Heart right ventricle (tissue), 16 donors: ENCODE data around the gene FBXO44. TPM values are rescaled to one million over a fixed set of nuclear protein-coding genes. Genes with fewer than 3 reads are reported as not detected.
A peak's percentile ranks its signal among the peaks of the same experiment; 100 is the strongest.

Experiments
- ATAC-seq, 8 donors: fragments of 200-7000 bp; cut with Tn5 transposase; one replicate each; pipeline ENCODE4 v1.9.1; 2020; ENCODE audit warnings: mild to moderate bottlenecking in 8 of 8, moderate library complexity in 8 of 8, moderate number of reproducible peaks in 1 of 8
- DNase-seq, 2 donors: peaks; one replicate each; pipeline ENCODE4 v3.0.0-alpha.2; 2020
- H3K27ac ChIP-seq, 10 donors: fragments of 200-600 bp; sonication (generic) in 2 of 10; one replicate each; pipeline versions ENCODE4 v1.5.0 to v1.8.0; 2020 to 2022; ENCODE audit warnings: mild to moderate bottlenecking in 3 of 10
- H3K27me3 ChIP-seq, 7 donors: fragments of 200-600 bp; one replicate each; pipeline ENCODE4 v1.8.0; 2021 to 2022; ENCODE audit warnings: mild to moderate bottlenecking in 2 of 7
- H3K36me3 ChIP-seq, 9 donors: fragments of 200-600 bp; sonication (generic) in 1 of 9; one replicate each; pipeline versions ENCODE4 v1.5.0 to v1.8.0; 2020 to 2022; ENCODE audit warnings: mild to moderate bottlenecking in 2 of 9
- H3K4me1 ChIP-seq, 9 donors: fragments of 200-600 bp; sonication (generic) in 1 of 9; one replicate each; pipeline versions ENCODE4 v1.5.0 to v1.8.0; 2020 to 2022; ENCODE audit warnings: mild to moderate bottlenecking in 4 of 9
- H3K4me3 ChIP-seq, 10 donors: fragments of 200-600 bp; sonication (generic) in 2 of 10; one replicate each; pipeline versions ENCODE4 v1.5.0 to v1.8.0; 2020 to 2022; ENCODE audit warnings: mild to moderate bottlenecking in 7 of 10, moderate library complexity in 2 of 10
- H3K9me3 ChIP-seq, 11 donors: fragments of 200-600 bp in 10 of 11; sonication (generic) in 2 of 11; one replicate each; pipeline versions ENCODE4 v1.5.0 to v1.8.0; 2013 to 2022; ENCODE audit warnings: mild to moderate bottlenecking in 2 of 11, control low read depth in 1 of 11, moderate library complexity in 1 of 11
- WGBS, 2 donors: extraction: QIAGEN DNeasy Blood & Tissue Kit; methylation state at CpG; one replicate each; pipeline ENCODE4 v1.1.7; 2013; ENCODE audit warnings: inconsistent platforms in 1 of 2; 5-methylcytosine and 5-hydroxymethylcytosine counted together
- intact Hi-C, 10 donors: fragments of 100-400 bp; cut with DNase I; formaldehyde crosslinking; loops; one replicate each; pipeline versions ENCODE4 v1.11.1 to v1.14.2; 2022
- polyA plus RNA-seq, 2 donors: library from polyadenylated mRNA; stranded (reverse); fragments of 200-250 nt; gene quantifications; one replicate each; pipeline ENCODE4 v1.2.3, GENCODE V29; 2013
- total RNA-seq, 10 donors: library from RNA; stranded (reverse); fragmentation: NEBNext Ultra II Directional in 3 of 10; extraction: Animal tissue kit (Norgen Biotek cat#: 25700) in 3 of 10; gene quantifications; one replicate each; pipeline versions ENCODE4 v1.2.1 to v1.2.4, GENCODE V29; 2021 to 2023
- TF ChIP-seq, protein P1 (sequence below), 9 donors: fragments of 200-600 bp; sonication (generic) in 2 of 9; IDR thresholded peaks; one replicate each; pipeline versions ENCODE4 v1.5.0 to v1.8.0; 2021 to 2022; ENCODE audit warnings: antibody characterized with exemption in 9 of 9, mild to moderate bottlenecking in 5 of 9, moderate library complexity in 1 of 9
- donor health status: Arrhythmogenic right ventricular cardiomyopathy.
- donor health status: ischemic (EF 13 %, LVEDD 7.1; RV severe dilation, severe dysfunction).
- donor health status: healthy with polysubstance abuse.
- donor health status: DM: no; HTN: yes; CAD: no.
- donor health status: DM: no; HTN: no; CAD: no.
- donor health status: ischemic (EF 25% LVEDD 6.9; RV normal size, moderate dysfunction).
- donor health status: ischemic (EF 25% LVEDD 5.7; RV mildly dilated, moderate dysfunction).
- donor health status: healthy.
- donor health status: DM: yes; HTN: yes; CAD: no.
- donor health status: Ischemic cardiomyopathy.
- donor health status: ischemic (EF 35%, LVEDD 5.7; RV mildly dilated, moderate dysfunction).
- donor health status: nonischemic (EF 11% LVEDD 7.7; RV severe dilation, severe dysfunction).
- donor health status: DM: yes; HTN: yes; CAD: no.
- donor health status: PGD.
- donor health status: ischemic (EF 29% LVEDD 5.4; RV normal size, mild dysfunction).
- donor health status: nonischemic (EF 23%, LVEDD 6.1; RV moderate dilation, normal function).

Gene FBXO44
- total and polyA plus RNA-seq, 12 donors = 10.1 to 28.2 (median 15.8) TPM

DNA sequence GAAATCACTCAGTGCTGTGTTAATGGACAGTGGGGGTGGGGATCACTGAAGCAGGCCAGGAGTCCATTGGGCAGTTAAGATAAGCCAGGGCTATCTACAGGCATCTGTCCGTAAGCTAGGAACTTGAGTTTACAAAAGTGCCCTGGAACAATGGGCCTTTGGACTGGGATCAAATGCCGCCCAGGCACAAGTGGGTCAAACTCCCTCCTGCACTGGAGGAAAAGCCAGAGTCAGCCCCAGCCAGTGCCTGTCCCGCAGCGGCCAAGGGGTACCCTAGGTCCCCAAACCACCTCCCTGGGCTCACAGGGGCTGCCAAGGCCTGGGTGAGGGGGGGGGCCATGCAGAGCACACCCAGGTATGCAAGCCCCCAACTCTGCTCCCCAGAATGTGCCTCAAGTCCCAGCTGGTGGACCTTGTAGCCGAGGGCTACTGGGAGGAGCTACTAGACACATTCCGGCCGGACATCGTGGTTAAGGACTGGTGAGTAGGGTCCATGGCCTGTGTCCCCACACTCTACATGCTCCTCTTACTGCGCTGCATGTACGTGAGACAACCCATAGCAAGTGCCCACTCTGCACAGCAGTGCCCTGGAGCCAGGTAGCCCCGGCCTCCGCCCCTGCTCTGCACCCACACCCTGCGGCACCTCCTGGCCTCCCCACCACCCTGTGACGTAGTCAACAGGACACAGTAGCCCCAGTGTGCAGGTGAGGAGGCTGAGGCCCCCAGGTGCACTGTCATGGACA is 17.0 kb downstream of the FBXO44 start:
- 86 to 91% methylated on average over 14 of the region's 14 CpGs for WGBS, 2 donors
- Histone ChIP-seq H3K9me3 (no peaks in the 10 kb centered on the region), H3K4me3 (no peak overlapping the region), H3K27me3 (no peaks in the 10 kb centered on the region), H3K36me3 (peaks cover 0 to 77% (median 21%) of the 10 kb centered on the region in 9 donors), H3K27ac (no peak overlapping the region), H3K4me1 (peaks cover 0 to 15% (median 5%) of the 10 kb centered on the region in 9 donors)
- intact Hi-C loops = no loop called here
- TF ChIP-seq, protein P1, sequence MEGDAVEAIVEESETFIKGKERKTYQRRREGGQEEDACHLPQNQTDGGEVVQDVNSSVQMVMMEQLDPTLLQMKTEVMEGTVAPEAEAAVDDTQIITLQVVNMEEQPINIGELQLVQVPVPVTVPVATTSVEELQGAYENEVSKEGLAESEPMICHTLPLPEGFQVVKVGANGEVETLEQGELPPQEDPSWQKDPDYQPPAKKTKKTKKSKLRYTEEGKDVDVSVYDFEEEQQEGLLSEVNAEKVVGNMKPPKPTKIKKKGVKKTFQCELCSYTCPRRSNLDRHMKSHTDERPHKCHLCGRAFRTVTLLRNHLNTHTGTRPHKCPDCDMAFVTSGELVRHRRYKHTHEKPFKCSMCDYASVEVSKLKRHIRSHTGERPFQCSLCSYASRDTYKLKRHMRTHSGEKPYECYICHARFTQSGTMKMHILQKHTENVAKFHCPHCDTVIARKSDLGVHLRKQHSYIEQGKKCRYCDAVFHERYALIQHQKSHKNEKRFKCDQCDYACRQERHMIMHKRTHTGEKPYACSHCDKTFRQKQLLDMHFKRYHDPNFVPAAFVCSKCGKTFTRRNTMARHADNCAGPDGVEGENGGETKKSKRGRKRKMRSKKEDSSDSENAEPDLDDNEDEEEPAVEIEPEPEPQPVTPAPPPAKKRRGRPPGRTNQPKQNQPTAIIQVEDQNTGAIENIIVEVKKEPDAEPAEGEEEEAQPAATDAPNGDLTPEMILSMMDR (IDR thresholded peaks at IDR 0.05) = no peak
- ATAC-seq = peak in 2 of 8 donors; percentile 21 to 22
- no peak for DNase-seq

DNA sequence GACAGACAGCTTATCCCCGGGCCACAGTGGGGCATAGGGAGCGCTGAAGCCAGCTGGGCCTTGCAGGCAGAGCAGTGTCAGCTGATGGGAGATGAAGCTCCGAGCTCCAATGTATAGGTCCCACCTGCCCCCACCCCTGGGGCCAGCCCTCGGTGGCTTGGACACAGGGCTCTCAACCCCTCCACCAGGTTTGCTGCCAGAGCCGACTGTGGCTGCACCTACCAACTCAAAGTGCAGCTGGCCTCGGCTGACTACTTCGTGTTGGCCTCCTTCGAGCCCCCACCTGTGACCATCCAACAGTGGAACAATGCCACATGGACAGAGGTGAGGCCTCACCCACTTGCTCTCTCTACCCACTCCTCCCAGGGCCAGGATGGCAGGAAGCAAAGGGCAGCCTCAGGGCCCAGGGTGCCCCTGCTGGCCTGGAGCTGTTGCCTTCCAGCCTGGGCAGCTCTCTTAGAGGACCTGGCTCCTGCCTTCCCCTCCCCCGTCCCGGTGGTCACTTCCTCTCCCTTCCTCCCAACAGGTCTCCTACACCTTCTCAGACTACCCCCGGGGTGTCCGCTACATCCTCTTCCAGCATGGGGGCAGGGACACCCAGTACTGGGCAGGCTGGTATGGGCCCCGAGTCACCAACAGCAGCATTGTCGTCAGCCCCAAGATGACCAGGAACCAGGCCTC is 18.6 kb downstream of the FBXO44 start:
- TF ChIP-seq, protein P1 (IDR thresholded peaks at IDR 0.05) = no peak
- H3K36me3 ChIP-seq = peaks cover 0 to 88% (median 21%) of the 10 kb centered on the region in 9 donors

DNA sequence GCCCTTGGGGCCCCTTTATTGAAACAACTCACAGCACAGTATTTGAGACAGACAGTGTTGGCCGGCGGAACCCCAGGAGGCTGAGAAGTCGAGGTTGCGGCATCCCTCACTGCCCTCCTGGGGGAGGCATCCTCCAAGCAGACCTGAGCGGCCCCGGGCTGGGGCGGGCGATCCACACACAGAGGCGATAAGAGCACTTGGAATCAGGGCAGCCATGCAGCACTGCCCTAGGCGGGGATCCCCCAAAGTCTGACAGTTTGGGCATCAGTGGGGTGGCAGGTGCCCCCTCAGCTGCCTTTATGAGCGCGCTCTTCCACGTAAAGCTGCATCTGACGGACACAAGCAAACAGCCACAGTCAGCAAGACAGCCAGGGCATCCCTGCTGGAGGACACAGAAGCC is 19.8 kb downstream of the FBXO44 start:
- ATAC-seq (no peak), DNase-seq (no peak)
- H3K27ac ChIP-seq = no peak overlapping the region
- H3K36me3 ChIP-seq = peaks cover 0 to 77% (median 21%) of the 10 kb centered on the region in 9 donors
- TF ChIP-seq, protein P1 (IDR thresholded peaks at IDR 0.05) = no peak
- no peaks in the 10 kb centered on the region for H3K27me3 ChIP-seq
- intact Hi-C loops = no loop called here
- 97 to 98% methylated on average over 14 of the region's 14 CpGs for WGBS, 2 donors
- H3K9me3 ChIP-seq = no peaks in the 10 kb centered on the region
- peaks cover 0 to 6% (median 0%) of the 10 kb centered on the region in 9 donors for H3K4me1 ChIP-seq
- no peak overlapping the region for H3K4me3 ChIP-seq

More for the DNA sequence above, 18.6 kb downstream of the FBXO44 start:
- H3K27ac ChIP-seq = no peak overlapping the region
- intact Hi-C loops = no loop called here
- DNase-seq (no peak), ATAC-seq (no peak)
- H3K9me3 ChIP-seq = no peaks in the 10 kb centered on the region
- H3K27me3 ChIP-seq = no peaks in the 10 kb centered on the region
- no peak overlapping the region for H3K4me3 ChIP-seq
- WGBS, 2 donors = 94 to 95% methylated on average over 14 of the region's 14 CpGs
- H3K4me1 ChIP-seq = peaks cover 0 to 6% (median 0%) of the 10 kb centered on the region in 9 donors

GRCh38 chr1:11675325-11675724 is 20.6 kb downstream of the FBXO44 start:
- Histone ChIP-seq H3K27ac (no peak overlapping the region), H3K36me3 (peaks cover 0 to 73% (median 21%) of the 10 kb centered on the region in 9 donors), H3K4me1 (peaks cover 0 to 11% (median 5%) of the 10 kb centered on the region in 9 donors), H3K4me3 (no peak overlapping the region), H3K27me3 (no peaks in the 10 kb centered on the region), H3K9me3 (no peaks in the 10 kb centered on the region)
- no peak for DNase-seq
- ATAC-seq = no peak
- 95 to 96% methylated on average over 10 of the region's 10 CpGs for WGBS, 2 donors
- intact Hi-C loops = no loop called here
- TF ChIP-seq, protein P1 (IDR thresholded peaks at IDR 0.05) = no peak
